Activated CD4-positive, alpha-beta T cell treated with anti-CD3 and anti-CD28 coated beads, Interleukin-2, amount 50 U/mL, for 48 hours (primary cell): ENCODE results near the gene TRMT2B.
A peak's percentile ranks its signal among the peaks of the same experiment; 100 is the strongest.
"Not testable (repeated sequence)": the region's sequence is repeated elsewhere in the genome, so short reads cannot be mapped to it uniquely, and the experiment has no call there.

Experiments used
- DNase-seq, 2 experiments: peaks; one replicate each; pipeline ENCODE4 v3.0.0-alpha.2; 2020

Gene TRMT2B, protein sequence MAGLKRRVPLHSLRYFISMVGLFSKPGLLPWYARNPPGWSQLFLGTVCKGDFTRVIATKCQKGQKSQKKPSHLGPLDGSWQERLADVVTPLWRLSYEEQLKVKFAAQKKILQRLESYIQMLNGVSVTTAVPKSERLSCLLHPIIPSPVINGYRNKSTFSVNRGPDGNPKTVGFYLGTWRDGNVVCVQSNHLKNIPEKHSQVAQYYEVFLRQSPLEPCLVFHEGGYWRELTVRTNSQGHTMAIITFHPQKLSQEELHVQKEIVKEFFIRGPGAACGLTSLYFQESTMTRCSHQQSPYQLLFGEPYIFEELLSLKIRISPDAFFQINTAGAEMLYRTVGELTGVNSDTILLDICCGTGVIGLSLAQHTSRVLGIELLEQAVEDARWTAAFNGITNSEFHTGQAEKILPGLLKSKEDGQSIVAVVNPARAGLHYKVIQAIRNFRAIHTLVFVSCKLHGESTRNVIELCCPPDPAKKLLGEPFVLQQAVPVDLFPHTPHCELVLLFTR

GRCh38 chrX:101051549-101052302 is at the start of gene TRMT2B:
TSS of gene TRMT2B (minus strand) at chrX:101052111. CDS start at chrX:101042289, 9,822 bp downstream.
- peak; percentile 77 to 84 for DNase-seq

- peak; percentile 90 to 92 for DNase-seq
These were observed 45.9 kb upstream of the TRMT2B start, which contains the start of gene CENPI for GRCh38 chrX:101097546-101098453. TSS of gene CENPI (plus strand) at chrX:101098204. CDS start at chrX:101101071, 2,867 bp downstream.

DNA sequence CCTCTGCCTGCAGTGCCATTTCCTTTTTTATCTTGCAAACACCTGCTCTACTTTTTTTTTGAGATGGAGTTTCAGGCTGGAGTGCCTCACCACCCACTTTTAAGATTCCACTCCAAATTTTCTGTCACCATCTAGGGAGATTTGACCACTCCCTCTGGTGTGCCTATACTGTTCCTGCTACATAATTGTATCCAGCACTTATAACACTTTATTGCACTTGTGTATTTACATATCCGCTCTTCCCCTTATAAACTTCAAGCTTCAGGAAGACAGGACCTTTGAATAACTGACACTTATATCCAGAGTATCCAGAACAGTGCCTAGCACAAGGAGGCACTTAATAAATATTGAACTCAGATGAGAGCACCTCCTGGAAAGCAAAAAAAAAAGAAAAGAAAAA is 39.9 kb upstream of the TRMT2B start:
- DNase-seq = no peak

DNA sequence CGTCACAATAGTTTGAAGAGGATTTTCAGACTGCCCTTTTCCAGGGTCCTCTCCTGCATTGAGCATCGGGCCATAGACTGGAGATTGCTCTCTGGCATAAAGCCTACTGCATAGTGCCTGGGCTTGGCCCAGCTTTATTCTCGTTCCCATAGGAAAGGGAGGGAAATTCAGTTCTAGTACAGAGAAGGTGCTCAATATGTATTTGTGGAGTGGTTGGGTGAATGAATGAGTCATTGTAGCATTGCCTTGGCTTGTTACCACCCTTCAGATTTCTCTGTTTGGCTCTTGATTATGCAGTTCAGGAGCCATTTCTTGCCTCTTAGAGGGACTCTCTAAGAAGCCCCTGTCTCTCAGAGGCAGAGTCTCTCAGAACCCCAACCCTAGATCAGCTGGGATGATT is 29.3 kb upstream of the TRMT2B start:
- DNase-seq = no peak

DNA sequence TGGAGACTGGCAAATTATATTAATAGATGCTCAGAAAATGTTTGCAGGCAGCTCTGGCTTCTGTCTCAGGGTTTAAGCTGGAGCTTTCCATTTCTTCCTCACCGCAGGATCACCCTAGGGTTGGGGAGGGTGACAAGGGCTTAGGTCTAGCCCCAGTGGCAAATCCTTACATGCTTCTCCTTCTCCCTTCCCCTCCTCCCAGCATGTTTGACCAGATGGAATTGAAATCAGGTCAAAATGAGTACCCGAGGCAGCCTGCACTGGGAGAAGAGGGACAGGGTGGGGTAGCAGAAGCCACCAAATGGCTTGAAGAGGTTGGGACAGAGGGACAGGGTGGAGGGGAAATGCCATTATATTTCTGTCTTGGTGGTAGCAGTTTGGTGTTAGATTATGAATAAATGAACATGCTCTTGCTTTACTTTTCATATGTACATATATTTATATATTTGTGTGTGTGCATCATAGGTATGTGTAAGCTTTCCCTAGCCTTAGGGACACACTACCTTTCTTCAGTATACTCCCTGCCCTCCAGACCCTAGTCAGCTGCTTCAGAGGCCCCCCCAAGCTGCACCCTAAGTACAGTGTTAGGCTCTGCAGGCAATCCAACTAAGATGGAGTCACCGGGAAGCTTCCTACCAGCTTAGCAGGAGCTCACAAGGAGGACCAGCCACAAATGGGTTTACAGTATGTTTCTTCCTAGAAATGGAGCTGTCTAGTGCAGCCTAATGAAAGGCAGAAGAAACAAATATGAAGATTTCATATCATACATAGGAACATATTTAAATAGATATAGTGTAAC is 28.6 kb upstream of the TRMT2B start:
- DNase-seq = no peak

- DNase-seq = no peak
These were observed 27.9 kb upstream of the TRMT2B start for GRCh38 chrX:101079736-101080270.

DNA sequence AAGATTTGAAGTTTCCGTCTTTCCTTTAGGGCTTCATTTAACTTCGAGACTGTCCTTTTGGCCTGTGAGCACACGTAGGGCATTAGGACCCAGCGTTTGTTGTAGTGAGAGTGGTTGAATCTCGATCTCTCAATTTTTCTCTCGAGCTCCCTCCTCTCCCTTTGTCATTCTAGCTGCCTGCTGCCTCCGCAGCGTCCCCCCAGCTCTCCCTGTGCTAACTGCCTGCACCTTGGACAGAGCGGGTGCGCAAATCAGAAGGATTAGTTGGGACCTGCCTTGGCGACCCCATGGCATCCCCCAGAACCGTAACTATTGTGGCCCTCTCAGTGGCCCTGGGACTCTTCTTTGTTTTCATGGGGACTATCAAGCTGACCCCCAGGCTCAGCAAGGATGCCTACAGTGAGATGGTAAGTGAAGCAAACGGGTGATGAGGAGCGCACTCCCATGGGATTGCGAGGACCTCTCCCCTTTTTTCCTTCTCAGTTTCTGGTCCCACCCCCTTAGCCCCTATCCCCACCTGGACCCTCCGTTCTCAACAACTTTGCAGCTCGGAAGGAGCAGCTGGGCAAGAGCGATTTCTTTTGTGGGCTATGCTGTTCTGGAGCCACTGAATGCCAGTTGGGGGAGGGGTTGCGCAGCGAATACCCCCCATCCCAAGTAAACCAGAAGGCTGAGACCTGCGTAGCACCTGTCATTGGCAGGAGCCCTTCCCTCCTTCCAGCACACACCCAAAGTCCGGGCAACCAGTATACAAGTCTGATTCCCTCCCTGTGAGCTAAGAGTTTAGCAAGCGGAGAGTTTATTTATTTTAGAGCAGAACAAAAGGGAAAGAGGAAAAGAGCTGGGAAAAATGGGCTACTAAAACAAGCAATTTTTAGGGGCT is 27.0 kb upstream of the TRMT2B start, which contains the start of gene TMEM35A:
Gene TMEM35A, plus strand, starts transcription at position 164 of the 883 bp plus-strand sequence. Its CDS starts 124 bp downstream, at position 288.
- no peak for DNase-seq

DNA sequence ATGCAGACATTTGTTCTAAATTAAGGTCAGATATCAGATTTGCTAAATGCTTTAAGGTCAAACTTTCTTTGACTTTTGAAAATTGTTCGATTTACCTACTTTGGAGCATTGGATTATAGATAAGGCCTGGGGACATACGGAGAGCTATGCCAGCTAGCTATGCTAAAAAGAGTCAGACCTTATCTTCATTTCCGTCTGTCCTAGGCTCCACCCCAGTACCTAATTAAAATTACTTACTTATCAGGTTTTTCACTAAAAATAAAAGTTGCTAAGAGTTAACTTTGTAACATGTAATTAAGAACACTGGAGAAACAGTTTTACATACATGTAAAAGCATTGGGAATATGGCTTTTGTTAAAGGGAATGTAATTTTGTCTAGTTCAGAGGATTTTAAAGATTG is 19.7 kb upstream of the TRMT2B start:
- no peak for DNase-seq

GRCh38 chrX:101062176-101062575 is 10.3 kb upstream of the TRMT2B start:
- DNase-seq = no peak

DNA sequence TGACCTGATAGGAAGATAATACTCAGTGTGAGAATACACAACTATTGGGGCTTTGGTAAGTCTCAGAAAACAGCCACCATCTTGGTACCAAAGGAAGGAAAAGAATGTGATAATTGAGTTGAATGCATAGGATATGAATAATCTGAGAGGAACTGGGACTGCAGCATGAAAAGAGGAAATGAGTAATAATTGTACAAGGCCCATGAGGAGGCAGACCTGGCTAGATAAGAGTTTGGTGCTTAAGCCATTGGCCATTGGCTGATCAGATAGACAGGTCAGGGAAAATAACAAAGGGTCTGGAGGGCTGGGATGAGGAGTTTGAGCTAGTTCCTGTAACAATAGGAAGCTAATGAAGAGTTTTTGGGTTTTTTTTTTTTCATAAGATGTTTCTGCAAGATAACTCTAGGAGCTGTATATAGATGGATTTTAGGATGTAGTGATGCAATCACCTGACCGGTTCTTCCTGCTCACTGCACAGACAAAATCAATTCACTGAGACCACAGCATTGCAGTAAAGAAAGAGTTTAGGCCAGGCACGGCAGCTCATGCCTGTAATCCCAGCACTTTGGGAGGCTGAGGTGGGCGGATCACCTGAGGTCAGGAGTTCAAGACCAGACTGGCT is 5.3 kb upstream of the TRMT2B start:
- DNase-seq = no peak

- not testable (repeated sequence) for DNase-seq
These were observed 4.6 kb upstream of the TRMT2B start for GRCh38 chrX:101056551-101056950.

- DNase-seq = peak in 1 of 2 experiments; percentile 3
These were observed 760 bp downstream of the TRMT2B start for GRCh38 chrX:101051153-101051548.

GRCh38 chrX:101040197-101040596 is 11.7 kb downstream of the TRMT2B start:
- no peak for DNase-seq

DNA sequence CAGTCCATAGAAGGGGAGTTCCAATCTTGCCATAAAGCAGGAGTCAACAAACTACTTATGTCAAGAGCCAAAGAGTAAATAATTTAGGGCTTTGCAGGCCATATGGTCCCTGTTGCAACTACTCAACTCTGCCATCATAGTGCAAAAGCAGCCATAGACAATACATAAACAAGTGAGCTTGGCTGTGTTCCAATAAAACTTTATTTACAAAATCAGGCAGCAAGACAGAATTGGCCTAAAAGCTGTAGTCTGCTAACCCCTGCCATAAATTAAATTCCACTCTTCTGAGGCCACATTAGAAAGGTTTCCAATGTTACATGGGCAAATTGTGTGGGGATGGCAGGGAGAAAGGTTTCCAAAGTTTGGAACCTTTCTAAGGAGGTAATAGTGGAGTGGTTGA is 14.7 kb downstream of the TRMT2B start:
- no peak for DNase-seq

DNA sequence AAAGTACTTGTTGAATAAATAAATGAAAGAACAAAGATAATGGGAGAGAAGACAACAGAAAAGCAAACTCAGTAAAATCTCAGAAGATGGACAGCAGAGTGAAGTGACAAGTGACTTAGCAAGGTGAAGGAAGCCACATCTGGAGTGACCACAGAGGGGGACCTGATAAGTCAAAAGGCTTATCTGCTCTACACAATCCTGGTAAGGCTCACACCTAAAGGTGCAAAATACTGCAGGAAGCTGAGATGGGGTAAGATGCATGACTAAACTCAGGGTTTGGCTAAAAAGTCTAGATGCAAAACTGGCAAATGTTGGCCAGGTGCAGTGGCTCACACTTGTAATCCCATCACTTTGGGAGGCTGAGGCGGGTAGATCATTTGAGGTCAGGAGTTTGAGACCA is 22.2 kb downstream of the TRMT2B start:
- DNase-seq = no peak

DNA sequence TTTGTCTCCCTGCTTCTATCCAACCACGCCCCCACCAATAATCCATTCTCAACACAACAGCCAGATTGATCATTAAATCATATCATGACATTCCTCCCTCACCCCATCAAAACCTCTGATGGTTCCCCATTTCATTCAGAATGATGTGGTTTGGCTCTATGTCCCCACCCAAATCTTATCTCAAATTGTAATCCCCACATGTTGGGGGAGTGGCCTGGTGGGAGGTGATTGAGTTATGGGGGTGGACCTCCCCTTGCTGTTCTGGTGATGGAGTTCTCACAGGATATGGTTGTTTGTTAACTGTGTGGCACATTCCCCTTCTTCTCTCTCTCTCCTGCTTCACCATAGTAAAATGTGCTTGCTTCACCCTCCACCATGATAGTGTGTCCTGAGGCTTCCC is 23.3 kb downstream of the TRMT2B start:
- DNase-seq = no peak

- no peak for DNase-seq
These were observed 26.8 kb downstream of the TRMT2B start for GRCh38 chrX:101025126-101025525.

DNA sequence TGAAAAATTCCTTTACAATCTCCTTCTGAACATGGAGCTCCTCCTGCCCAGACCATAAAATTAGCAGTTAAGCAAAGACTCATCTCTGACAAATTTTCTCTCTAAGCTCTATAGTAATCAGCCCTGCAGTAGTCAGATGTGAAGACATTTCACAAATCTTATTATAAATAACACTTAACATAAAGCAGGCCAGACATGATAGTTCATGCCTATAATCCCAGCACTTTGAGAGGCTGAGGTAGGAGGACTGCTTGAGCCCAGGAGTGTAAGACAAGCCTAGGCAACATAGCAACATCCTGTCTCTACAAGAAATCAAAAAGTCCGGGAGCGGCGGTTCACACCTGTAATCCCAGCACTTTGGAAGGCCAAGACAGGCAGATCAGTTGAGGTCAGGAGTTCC is 29.9 kb downstream of the TRMT2B start:
- no peak for DNase-seq

- DNase-seq = not testable (repeated sequence)
These were observed 39.9 kb downstream of the TRMT2B start for GRCh38 chrX:101012031-101012430.

DNA sequence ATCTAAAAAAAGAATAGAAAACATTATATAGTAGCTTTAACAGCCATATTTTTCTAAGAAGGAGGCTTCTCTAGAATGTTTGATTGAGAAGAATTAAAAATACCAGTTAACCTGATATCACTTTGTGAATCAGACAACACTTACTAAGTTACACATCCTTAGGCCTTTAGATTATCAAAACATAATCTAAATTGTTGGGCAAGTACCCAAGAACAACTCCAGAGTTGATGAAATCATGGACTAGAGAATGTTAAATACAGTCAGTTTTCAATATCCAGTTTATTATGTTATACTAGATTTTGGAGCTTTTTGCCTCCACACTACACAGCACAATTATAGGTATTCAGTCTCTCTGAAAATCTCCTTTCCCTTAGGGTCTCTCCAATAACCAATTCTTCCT is 42.8 kb downstream of the TRMT2B start:
- no peak for DNase-seq
